Dermis microvascular lymphatic vessel endothelial cell (primary cell): Measurements from ENCODE around the gene PLA2G4A. TPM values are rescaled to one million over a fixed set of nuclear protein-coding genes. Genes with fewer than 3 reads are reported as not detected.

ENCODE experiments used
- DNase-seq, 2 donors: peaks; one replicate each; pipeline versions ENCODE4 v3.0.0 to v3.0.0-alpha.2; 2010; ENCODE audit warnings: low read depth in 2 of 2
- total RNA-seq: library from RNA; depleted of rRNA; stranded (reverse); fragments of >200 nt; gene quantifications from 2 replicates; pipeline ENCODE4 v1.2.1, GENCODE V29; 2014

The PLA2G4A gene
- total RNA-seq, 1 donor from 2014 or later, result 16.2 TPM

DNA sequence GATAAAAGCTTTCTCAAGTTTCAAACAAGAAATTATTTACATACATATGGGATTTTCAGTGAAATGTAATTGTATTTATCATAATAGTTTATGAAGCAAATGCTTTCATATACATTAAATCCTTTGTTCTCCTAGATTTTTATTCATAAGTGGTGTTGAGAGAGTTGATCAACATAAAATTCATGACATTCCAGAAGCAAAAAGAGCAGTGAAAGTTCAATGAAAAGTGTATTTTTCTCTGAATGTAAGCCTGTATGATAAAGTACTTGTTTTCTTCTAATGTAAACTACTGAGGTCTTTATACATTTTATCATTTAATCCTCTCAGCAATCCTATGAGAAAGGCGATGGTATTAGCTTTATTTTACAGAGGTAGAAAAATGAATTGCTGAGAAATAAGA is 146.5 kb downstream of the PLA2G4A start:
- DNase-seq, result no peak

DNA sequence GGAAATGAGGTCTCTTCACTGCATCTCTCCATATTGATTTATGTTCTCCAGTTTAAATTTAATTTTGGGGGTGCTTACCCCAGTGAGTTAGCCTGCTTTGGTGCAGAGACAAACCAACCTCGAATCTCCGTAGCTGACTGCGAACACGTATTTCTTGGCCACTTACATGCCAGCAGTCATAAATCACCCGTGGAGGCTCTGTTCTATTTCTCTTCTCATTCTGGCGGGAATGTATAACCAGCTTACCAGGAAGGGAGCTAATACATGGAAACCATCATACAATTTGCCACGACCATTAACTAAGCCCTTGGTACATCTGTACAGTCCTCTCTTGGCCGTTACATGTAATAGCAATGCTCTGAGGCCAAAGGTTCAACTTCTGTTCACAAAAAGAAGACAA is 148.0 kb downstream of the PLA2G4A start:
- DNase-seq, result peak in 1 of 2 donors; percentile 13

DNA sequence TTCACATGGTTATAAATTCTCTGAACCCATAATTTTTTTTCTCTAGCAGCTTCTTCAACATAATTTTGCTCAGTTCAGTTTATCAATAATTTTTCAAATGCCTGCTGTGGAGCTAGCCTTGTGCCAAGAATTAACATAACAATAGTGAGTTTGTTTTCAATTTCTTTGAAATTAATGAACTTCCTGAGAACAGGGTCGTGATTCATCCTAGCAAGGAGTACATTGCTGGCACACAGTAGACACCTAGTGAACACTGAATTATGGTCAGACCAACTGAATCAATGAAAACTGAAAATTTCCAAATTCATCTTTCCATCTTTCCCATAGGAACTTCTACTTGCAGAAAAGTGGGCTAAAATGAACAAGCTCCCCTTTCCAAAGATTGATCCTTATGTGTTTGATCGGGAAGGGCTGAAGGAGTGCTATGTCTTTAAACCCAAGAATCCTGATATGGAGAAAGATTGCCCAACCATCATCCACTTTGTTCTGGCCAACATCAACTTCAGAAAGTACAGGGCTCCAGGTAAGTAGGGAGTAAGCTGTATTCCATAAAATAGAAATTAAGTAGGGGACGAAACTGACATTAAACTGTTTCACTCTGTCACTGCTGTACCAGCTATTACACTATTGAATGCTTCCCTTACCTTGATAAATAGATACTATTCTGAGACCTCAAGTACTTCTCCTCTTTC is 148.7 kb downstream of the PLA2G4A start:
- peak; percentile 26 to 84 for DNase-seq

DNA sequence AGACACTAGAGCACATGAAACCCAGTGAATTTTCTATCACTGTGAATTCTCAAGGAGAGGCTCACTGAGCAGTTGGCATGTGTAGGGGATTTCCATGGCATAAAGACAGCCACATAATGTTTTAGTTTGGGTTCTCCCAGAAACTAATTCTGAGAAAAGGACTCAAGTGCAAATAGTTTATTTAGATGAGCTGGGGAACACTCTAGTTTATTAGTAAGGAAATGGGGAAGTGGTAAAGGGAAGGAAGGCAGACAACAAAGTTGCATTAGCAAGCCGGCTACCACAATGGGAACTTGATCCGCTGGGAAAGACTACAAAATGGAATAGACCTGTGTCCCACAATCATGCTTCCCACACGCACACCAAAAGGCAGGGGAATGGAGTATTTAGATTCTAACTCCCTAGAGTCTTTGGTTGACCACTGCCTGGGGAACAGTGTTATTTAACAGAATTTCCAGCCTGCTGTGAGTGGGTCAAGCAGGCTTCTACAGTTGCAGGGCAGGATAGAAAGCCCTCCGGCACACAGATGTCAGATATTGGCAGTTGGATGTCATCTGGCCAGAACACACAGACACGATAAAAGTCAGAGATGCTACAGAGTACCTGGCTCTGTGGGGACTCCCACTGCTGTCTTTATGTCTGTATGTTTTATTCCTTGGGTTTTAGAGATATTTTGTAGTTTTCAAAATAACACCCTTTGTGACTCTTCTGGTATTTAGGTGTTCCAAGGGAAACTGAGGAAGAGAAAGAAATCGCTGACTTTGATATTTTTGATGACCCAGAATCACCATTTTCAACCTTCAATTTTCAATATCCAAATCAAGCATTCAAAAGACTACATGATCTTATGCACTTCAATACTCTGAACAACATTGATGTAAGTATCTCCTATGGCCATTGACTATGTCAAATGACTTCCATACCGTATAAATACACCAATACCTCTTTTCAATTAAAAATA is 150.1 kb downstream of the PLA2G4A start:
- peak in 1 of 2 donors; percentile 21 for DNase-seq

DNA sequence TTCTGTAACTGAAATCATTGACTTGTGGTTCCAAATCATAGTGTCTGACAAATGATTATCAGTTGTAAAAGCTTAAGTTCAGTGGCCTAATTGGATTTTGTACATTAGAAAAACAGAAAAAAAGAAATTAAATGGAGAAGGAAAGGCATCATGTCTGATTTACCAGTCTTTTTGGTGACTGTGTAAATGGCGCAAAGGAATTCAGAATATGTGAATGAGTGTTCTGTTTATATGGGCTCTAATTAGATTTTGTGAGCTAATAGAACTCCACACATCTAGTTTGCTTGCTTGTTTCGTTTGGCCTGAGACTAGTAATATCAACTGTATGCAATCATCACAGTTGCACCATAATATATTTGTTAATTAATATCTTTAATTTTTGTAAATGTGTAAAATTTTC is 151.7 kb downstream of the PLA2G4A start:
- DNase-seq, result no peak

DNA sequence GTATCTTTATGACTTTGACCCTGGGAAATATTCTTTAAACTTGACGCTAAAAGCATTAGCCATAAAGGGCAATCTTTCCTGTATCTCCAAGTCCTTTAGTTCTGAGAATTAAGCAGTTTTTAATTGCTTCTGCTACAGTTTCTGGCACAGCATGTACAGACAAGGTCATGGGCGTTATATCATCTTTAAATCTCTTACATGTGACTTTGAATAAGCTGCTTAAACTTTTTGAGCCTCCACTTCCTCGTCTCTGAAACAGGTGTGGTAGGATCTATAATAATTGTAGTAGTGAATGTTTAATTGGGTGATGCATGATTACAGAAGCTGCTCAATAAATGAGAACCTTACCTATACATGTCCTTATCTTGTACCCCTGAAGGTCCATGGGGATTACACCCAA is 153.4 kb downstream of the PLA2G4A start:
- no peak for DNase-seq

DNA sequence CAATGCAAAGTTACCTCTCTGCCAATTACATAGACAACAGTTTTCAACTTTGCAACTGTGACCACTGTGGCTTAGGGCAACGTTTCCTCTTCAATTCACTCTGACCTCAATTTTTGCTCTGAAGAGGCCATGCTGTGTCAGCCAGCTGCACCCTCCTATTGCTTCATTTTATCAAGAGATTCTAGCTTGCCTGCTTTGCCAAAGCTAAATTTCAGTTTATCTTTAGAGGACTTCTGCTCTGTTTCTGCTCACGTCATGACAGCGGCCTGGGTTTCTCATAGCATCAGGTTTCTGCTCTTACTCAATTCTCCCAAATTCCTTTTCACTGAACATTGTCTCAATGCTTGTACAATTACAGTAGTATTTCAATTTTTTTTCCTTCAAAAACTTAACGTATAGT is 154.6 kb downstream of the PLA2G4A start:
- no peak for DNase-seq

DNA sequence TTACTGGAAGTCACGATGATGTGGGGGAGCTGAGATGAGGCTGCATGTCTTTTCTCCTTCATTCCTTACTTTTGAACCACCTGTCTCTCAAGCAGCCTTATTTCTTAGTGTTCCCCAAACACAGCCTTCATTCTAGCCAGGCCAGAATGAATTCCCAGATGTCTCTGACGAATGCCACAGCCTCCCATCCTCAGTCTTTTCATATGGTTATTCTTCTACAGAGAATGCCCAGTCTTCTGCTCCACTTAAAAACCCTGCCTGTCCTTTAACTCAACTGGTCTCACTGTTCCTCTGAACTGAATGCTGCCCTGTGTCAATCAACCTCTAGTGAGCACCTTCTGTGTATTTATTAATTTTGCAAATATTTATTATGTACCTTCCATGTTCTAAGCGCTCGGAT is 156.2 kb downstream of the PLA2G4A start:
- DNase-seq, result no peak

DNA sequence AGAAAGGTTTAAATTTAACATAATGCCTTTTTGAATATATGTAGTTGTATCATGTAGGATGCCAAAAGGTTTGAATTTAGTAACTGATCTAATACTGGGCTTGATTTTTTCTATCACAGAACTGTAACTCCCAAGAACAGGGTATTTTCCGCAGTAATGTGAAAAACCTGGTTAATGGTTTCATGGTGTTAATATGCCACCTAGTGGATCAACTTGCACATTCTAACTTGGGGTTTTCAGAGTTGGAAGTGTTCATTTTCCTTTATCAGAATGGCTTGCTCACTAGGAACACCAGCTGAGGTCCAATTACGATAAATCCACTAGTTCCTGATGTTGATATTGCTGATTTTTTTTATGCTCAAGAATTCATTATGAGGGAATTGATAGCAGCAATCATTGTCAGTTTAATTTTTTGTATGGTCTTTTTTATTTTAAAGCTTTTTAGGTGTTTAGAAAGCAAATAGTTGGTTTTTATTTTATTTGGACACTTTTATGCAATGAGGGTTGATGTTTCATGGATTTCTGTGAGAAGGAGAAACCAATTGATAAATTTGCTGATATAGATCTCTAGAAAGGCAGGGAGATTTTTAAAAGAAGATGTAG is 157.2 kb downstream of the PLA2G4A start:
- DNase-seq, result peak; percentile 81 to 83

DNA sequence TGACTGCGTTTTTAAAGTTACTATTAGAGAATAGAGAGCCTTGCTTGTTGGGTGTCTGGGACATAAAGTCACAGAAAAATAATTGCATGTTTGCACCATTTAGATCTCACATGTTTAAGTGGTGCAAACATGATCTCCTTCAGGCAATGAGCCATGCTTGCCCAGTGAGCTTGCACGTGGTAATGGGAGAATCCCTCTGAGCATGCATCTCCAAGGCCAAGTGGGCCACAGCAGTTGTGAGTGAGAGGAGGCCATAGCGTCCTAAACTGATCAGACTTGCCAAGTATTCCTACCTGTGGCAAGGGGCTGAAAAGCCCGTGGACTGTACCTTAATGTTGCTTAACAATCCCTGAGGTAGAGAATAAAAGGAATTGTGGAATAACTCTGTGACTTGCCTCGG is 158.3 kb downstream of the PLA2G4A start:
- DNase-seq, result no peak

DNA sequence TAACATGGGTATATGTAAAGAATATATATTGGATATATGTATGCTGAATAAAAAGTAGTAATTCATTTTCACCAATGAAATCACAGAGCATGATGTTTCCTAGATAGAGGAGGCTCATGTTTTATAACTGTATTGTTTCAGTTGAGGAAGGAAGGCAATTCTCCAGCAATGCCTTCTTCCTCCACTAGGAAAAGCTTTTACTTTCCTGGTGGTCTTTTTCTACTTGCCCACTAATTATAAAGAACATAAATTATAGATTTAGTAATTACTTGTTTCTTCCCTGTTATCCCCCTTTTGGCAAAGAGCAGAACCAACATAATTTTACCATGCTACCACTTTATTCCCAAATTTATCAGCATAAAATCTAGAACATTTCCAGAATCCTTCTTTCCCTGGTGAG is 159.0 kb downstream of the PLA2G4A start:
- no peak for DNase-seq

DNA sequence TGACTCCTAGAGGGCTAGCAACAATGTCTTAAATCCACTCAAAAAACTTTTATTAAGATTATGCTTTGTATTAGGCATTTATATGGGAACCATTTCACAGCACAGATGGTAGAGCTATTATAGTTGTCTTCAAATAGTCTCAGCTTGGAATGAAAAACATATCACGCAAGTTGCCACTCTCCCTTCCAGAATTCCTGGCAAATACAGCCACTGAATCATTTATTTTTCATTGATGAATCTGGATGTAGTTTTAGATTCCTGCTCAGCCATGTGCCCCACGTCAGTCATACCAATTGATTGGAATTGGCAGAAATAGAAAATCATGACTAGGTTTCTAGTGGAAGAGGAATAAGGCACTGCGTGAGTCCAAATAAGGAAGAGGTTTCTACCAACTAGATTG is 165.2 kb downstream of the PLA2G4A start:
- no peak for DNase-seq

DNA sequence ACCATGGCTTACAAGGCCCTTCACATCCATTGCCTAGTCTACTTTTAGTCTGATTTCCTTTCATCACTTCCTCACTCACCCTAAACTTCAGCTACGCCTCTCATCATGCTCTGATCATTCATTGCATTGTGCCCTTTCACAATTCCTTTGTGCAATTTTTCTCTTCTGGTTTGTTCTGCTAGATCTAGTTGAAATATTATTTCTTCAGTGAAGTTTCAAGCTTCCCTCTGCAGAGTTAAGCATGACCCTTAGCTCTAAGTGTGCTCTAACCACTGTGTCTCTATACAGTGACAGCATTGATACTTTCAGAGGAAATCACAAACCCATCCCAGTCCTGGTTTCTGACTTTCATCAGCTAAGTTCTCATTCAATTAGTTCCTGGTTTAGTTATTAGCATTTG is 166.1 kb downstream of the PLA2G4A start:
- no peak for DNase-seq

DNA sequence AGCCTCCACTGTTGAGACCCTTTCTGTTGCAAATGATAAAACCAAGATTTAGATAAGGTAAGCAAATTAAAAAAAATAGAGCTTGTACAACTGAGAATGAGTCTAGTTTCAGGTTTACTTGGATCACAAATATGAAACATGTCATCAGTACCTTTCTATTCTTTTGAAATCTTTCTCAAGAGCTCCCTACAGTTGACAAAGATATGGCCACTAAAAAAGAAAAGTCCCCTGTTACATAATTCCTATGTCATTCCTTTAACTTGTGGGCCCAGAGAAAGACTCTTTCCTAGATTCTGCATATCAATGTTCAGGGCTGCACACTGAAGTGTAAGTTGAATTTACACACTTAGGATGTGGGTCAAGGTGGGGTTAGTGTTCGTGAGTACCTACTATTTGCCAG is 168.1 kb downstream of the PLA2G4A start:
- no peak for DNase-seq

DNA sequence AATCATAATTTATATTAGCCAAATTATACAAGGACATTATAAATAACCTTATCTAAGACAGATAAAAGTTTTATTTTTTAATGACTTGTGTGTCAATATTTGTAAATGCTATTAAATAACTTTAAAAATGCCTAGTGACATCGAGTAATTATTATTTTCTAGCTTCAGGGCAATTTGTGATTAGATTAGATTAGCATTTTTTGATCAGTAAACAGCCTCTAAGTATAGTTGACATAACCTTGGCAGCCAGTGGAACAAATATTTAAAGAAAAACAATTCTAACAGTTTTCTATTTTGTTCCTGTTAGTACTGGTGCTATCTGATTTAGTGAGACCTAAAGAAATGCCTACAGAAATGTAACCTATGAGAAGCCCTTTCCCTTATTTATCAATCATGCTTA is 169.1 kb downstream of the PLA2G4A start:
- DNase-seq, result no peak

DNA sequence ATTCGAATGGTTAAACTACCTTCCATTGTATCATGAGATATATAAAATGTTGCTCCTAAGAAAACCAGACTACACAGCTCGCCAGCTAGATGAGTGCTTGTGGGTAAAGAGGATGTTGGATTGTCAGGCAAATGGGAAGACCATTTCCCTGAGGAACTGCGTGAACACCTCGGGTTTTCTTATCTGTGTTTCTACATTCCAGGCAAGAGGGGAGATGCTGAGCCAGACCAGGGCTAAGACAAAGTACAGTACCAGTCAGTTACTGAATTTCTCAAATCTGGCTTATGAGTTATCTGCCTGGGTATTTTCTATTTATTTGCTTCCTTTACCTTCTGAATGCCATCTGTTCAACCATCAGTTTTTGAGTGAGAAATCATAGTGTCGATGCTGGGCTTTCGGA is 170.8 kb downstream of the PLA2G4A start:
- no peak for DNase-seq

DNA sequence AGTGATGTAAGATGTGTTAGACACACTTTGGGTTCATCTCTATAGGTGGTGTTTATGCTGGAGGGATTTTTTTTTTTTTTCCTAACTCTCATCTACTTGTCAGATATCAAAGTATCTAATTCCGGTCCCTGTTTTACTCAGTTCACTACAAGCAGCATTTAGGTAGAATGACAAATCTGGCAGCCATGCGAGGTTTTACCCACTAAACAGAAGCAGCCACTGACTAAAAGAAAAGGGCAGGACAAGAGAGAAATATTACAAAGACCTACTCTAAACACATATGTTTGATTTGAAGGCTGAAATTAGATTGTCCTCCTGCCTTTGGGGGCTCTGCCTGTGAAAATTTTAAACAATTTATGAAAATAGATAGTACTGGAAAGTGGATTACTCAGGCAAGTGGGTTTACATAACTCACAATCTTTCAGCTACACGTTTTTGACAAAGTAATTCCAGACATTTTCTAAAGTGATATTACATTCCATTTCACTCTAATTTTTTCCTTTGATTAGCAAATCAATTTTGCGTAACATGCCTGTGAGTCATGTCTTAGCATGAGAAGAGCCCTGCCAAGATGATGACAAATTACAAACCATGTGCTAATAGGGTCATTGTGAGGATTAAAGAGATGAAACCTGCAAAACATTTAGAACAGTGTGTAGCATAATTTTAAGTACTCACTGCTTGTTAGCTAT is 172.6 kb downstream of the PLA2G4A start:
- DNase-seq, result peak in 1 of 2 donors; percentile 14

DNA sequence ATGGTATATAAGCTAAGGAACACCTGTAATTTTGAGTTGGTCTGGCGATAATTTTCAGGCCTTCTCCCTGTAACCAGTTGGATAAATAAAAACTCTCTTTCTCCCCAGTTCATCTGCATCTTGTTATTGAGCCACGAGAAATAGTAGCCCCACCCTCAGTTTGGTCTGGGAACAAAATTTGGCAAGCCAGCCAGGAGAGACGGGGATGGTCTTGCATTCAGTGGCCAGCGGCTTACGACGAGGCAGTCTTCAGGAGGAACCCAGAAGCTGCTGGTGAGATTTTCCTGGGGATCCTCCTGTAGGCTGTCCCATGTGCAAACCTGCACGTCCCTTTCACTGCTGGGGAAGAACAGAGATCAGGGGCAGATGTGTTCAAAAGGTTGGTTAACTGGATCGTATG is 174.6 kb downstream of the PLA2G4A start:
- no peak for DNase-seq

DNA sequence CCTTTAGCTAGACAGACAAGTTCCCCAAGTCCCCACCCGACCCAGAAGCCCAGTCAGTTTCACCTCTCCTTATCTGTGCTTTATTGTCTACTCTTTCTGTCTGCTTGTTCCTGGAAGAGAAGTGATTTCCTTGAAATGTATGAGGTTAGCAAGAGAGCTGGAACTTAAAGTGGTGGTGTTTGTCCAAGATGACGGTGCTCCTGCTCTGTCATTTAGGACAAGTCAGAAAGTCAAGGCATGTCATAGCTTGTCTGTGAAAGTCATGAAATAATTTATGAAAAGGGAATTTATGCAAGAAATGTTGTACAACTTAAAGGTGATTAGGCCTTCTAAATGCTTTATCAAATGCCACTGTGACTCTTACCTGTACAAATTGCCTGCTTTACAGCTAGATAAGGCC is 178.1 kb downstream of the PLA2G4A start:
- no peak for DNase-seq

DNA sequence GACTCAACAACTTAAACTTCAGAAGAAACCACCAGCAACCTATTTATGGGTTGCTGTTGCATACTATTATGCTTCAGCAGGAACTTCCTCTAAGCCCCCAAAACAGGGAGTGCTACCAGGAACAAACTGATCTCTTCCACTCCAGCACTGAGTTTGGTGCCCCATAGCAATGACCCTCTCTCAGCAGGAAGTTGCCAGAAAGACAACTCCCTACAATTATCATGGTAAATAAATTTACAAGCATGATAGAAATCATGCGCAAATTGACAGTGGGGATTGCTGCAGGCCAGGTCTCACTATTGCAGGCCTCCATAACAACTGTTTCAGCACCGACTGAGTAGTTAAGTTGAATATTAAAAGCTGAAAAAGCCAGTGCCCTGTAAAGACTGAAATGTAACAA is 180.6 kb downstream of the PLA2G4A start:
- DNase-seq, result no peak

DNA sequence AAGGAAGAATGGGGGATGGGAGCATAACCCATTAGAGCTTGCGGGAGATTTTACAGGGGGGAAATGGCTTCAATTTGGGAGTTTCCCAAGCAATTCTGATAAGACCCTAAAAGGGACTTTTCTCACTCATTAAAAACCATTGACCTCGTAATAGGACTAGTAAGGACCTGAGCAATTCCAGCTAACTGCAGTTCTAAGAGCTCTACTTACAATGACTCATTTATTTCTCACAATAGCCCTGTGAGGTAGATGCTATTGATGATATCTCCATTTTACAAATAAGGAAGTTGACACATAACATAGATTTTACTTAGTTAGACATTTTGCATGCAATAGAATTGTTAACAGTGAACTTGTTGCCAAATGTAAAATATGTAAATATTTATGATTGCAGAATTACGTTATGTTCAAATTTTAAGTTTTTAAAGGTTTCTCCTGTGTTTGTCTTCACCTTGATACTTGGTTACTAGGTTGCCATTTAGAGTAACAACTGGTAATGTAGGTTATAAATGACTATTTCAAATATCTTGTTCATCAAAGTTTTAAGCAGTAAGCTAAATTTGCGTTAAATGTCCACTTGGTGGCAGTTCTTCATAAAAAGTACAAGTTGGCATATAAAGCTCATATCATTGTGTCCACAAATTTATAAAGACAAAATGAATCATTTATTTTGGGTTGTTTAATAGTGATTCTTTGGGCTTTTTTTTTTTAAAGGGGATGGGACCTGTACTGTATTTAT is 182.0 kb downstream of the PLA2G4A start:
- peak in 1 of 2 donors; percentile 22 for DNase-seq
